IMR-90 (cell line): ENCODE measurements around the gene KAT7. TPM values are rescaled to one million over a fixed set of nuclear protein-coding genes. Genes with fewer than 3 reads are reported as not detected.

Experiments
- ATAC-seq: fragments of 200-7000 bp; cut with Tn5 transposase; 2 replicates; pipeline ENCODE4 v1.9.1; 2020; ENCODE audit warnings: low read depth, mild to moderate bottlenecking, moderate library complexity
- BruUV-seq: library from RNA; stranded (reverse); fragments of 400-500 nt; replicated peaks from 2 replicates; lab custom pipeline; 2021; lab: Mats Ljungman, UMichigan
- CTCF ChIA-PET: fragments of 300-600 bp; formaldehyde crosslinking; extraction: SDS; loops from one replicate; lab custom pipeline; 2021; ENCODE audit warnings: antibody characterized with exemption; lab: Yijun Ruan, JAX
- POLR2A ChIA-PET: fragments of 300-600 bp; sonication (Branson Sonifier 250); formaldehyde crosslinking; loops from one replicate; lab custom pipeline; 2022; ENCODE audit warnings: antibody characterized with exemption; ENCODE audit not compliant: unreplicated experiment; lab: Charles Lee
- DNase-seq: peaks from one replicate; pipeline ENCODE4 v3.0.0; 2013
- H2AFZ ChIP-seq: replicated peaks from 2 replicates; pipeline ENCODE3; 2013; ENCODE audit warnings: low read length, mild to moderate bottlenecking; ENCODE audit not compliant: poor library complexity
- H2AK5ac ChIP-seq: 2 replicates; pipeline ENCODE4 v1.6.1; 2013; ENCODE audit warnings: low read depth, low read length, inconsistent platforms
- H2AK9ac ChIP-seq: replicated peaks from 2 replicates; pipeline ENCODE3; 2013; ENCODE audit warnings: mild to moderate bottlenecking, low read depth, low read length, moderate library complexity; ENCODE audit not compliant: poor library complexity
- H2BK120ac ChIP-seq: 2 replicates; pipeline ENCODE4 v1.6.1; 2013; ENCODE audit warnings: low read depth, low read length, inconsistent platforms
- H2BK15ac ChIP-seq: 3 replicates; pipeline ENCODE4 v1.6.1; 2013; ENCODE audit warnings: low read depth, low read length, inconsistent platforms
- H2BK20ac ChIP-seq: 2 replicates; pipeline ENCODE4 v1.6.1; 2013; ENCODE audit warnings: low read depth, mild to moderate bottlenecking, inconsistent platforms, low read length, moderate library complexity
- H2BK5ac ChIP-seq: 2 replicates; pipeline ENCODE4 v1.6.1; 2013; ENCODE audit warnings: mild to moderate bottlenecking, low read depth, low read length, inconsistent platforms; ENCODE audit not compliant: poor library complexity, severe bottlenecking
- H3K14ac ChIP-seq: replicated peaks from 2 replicates; pipeline ENCODE4 v1.6.1; 2013; ENCODE audit warnings: low read depth, low read length, inconsistent platforms
- H3K18ac ChIP-seq: 2 replicates; pipeline ENCODE4 v1.6.1; 2013; ENCODE audit warnings: low read depth, low read length, control low read depth
- H3K23ac ChIP-seq: 2 replicates; pipeline ENCODE4 v1.6.1; 2013; ENCODE audit warnings: low read depth, low read length, inconsistent platforms
- H3K27ac ChIP-seq: 2 replicates; pipeline ENCODE4 v1.5.1; 2013; ENCODE audit warnings: mild to moderate bottlenecking, control low read depth, low read length; ENCODE audit not compliant: insufficient read depth
- H3K27me3 ChIP-seq: 2 replicates; pipeline ENCODE4 v1.6.1; 2013; ENCODE audit warnings: low read length; ENCODE audit not compliant: control insufficient read depth, insufficient read depth
- H3K36me3 ChIP-seq: 2 replicates; pipeline ENCODE4 v1.6.1; 2013; ENCODE audit warnings: low read length, mixed read lengths; ENCODE audit not compliant: control insufficient read depth, insufficient read depth
- H3K4ac ChIP-seq: 2 replicates; pipeline ENCODE4 v1.6.1; 2013; ENCODE audit warnings: low read depth, low read length, inconsistent platforms
- H3K4me1 ChIP-seq: 2 replicates; pipeline ENCODE4 v1.6.1; 2013; ENCODE audit warnings: low read length, mixed read lengths; ENCODE audit not compliant: control insufficient read depth, insufficient read depth
- H3K4me2 ChIP-seq: 2 replicates; pipeline ENCODE4 v1.6.1; 2013; ENCODE audit warnings: low read depth, mild to moderate bottlenecking, control low read depth, low read length, moderate library complexity
- H3K4me3 ChIP-seq: 2 replicates; pipeline ENCODE4 v1.5.1; 2013; ENCODE audit warnings: low read depth, mild to moderate bottlenecking, control low read depth, low read length, moderate library complexity; ENCODE audit not compliant: insufficient read depth
- H3K56ac ChIP-seq: 2 replicates; pipeline ENCODE4 v1.6.1; 2013; ENCODE audit warnings: low read length, inconsistent platforms; ENCODE audit not compliant: insufficient read depth; ENCODE audit errors: extremely low read depth
- H3K79me1 ChIP-seq, 2 experiments: 2 replicates each; pipeline ENCODE4 v1.6.1; 2013; ENCODE audit warnings: low read length in 2 of 2, inconsistent platforms in 1 of 2, low read depth in 1 of 2
- H3K9ac ChIP-seq: 2 replicates; pipeline ENCODE4 v1.6.1; 2013; ENCODE audit warnings: low read depth, low read length, control low read depth
- H3K9me1 ChIP-seq: 2 replicates; pipeline ENCODE4 v1.6.1; 2013; ENCODE audit warnings: low read length, inconsistent platforms; ENCODE audit not compliant: insufficient read depth
- H3K9me3 ChIP-seq: 2 replicates; pipeline ENCODE4 v1.6.1; 2013; ENCODE audit warnings: low read length; ENCODE audit not compliant: control insufficient read depth, insufficient read depth
- H4K20me1 ChIP-seq: 2 replicates; pipeline ENCODE4 v1.6.1; 2013; ENCODE audit warnings: low read length, inconsistent platforms; ENCODE audit not compliant: insufficient read depth
- H4K5ac ChIP-seq: 2 replicates; pipeline ENCODE4 v1.6.1; 2013; ENCODE audit warnings: mild to moderate bottlenecking, low read depth, low read length, control low read depth
- H4K8ac ChIP-seq, 2 experiments: 2 replicates each; pipeline ENCODE4 v1.6.1; 2013; ENCODE audit warnings: low read depth in 2 of 2, low read length in 2 of 2, control low read depth in 1 of 2, inconsistent platforms in 1 of 2
- H4K91ac ChIP-seq: 2 replicates; pipeline ENCODE4 v1.6.1; 2013; ENCODE audit warnings: low read depth, low read length, inconsistent platforms; ENCODE audit not compliant: insufficient read depth
- BHLHE40 ChIP-seq: fragments of 150-350 bp; IDR thresholded peaks from 2 replicates; pipeline ENCODE4 v1.6.1; 2016; ENCODE audit warnings: mild to moderate bottlenecking, low read depth, low read length
- CHD1 ChIP-seq: IDR thresholded peaks from 2 replicates; pipeline ENCODE4 v1.6.1; 2012; ENCODE audit warnings: low read depth, low read length, improper control_type of control experiment
- CTCF ChIP-seq: conservative IDR thresholded peaks from 2 replicates; pipeline ENCODE4 v1.5.1; 2012; ENCODE audit warnings: mild to moderate bottlenecking, low read depth, low read length, improper control_type of control experiment
- ELK1 ChIP-seq: fragments of 150-350 bp; IDR thresholded peaks from 2 replicates; pipeline ENCODE4 v1.6.1; 2016; ENCODE audit warnings: low read depth, mild to moderate bottlenecking, low read length, moderate library complexity, borderline replicate concordance
- FOS ChIP-seq: fragments of 150-350 bp; IDR thresholded peaks from 2 replicates; pipeline ENCODE4 v1.6.1; 2016; ENCODE audit warnings: low read depth, low read length
- MAZ ChIP-seq: IDR thresholded peaks from 2 replicates; pipeline ENCODE4 v1.6.1; 2012; ENCODE audit warnings: low read depth, mild to moderate bottlenecking, low read length, improper control_type of control experiment, moderate library complexity, borderline replicate concordance
- MXI1 ChIP-seq: IDR thresholded peaks from 2 replicates; pipeline ENCODE4 v1.6.1; 2012; ENCODE audit warnings: low read depth, mild to moderate bottlenecking, low read length, moderate library complexity, borderline replicate concordance
- NFE2L2 ChIP-seq: fragments of 150-350 bp; IDR thresholded peaks from 2 replicates; pipeline ENCODE4 v1.6.1; 2016; ENCODE audit warnings: low read depth, mild to moderate bottlenecking, low read length
- POLR2A ChIP-seq: IDR thresholded peaks from 2 replicates; pipeline ENCODE4 v1.6.1; 2012; ENCODE audit warnings: mild to moderate bottlenecking, low read depth, low read length
- RAD21 ChIP-seq: IDR thresholded peaks from 2 replicates; pipeline ENCODE4 v1.6.1; 2012; ENCODE audit warnings: low read length, improper control_type of control experiment
- RCOR1 ChIP-seq: IDR thresholded peaks from 2 replicates; pipeline ENCODE4 v1.6.1; 2012; ENCODE audit warnings: mild to moderate bottlenecking, low read length, improper control_type of control experiment; ENCODE audit not compliant: insufficient replicate concordance
- RFX5 ChIP-seq: IDR thresholded peaks from 2 replicates; pipeline ENCODE4 v1.8.0; 2012; ENCODE audit warnings: low read depth, mild to moderate bottlenecking, low read length, moderate library complexity
- USF2 ChIP-seq: fragments of 150-350 bp; IDR thresholded peaks from 2 replicates; pipeline ENCODE4 v1.6.1; 2017; ENCODE audit warnings: mild to moderate bottlenecking, antibody characterized with exemption, low read length, low read depth
- WGBS, 2 experiments: methylation state at CpG; one replicate each; pipeline versions ENCODE4 v1.1.5 to v1.1.7; 2013; ENCODE audit warnings: missing lambda C conversion rate in 2 of 2; ENCODE audit not compliant: insufficient read length in 1 of 2; ENCODE audit errors: extremely low coverage in 2 of 2; 5-methylcytosine and 5-hydroxymethylcytosine counted together
- dilution Hi-C: fragments of 300-500 bp; cut with HindIII; formaldehyde crosslinking; loops from one replicate; pipeline ENCODE4 v1.14.3; 2018; ENCODE audit warnings: low sequenced_read_pairs; ENCODE audit not compliant: unreplicated experiment
- in situ Hi-C: fragments of 300-500 bp; cut with MboI; formaldehyde crosslinking; loops from 3 replicates; pipeline ENCODE4 v1.14.3; 2019; ENCODE audit warnings: low sequenced_read_pairs, inconsistent platforms, mixed read lengths
- intact Hi-C: fragments of 100-400 bp; cut with micrococcal nuclease; formaldehyde crosslinking; loops from 2 replicates; pipeline ENCODE4 v1.10.0; 2022
- polyA plus RNA-seq, 3 experiments: library from polyadenylated mRNA; depleted of rRNA; stranded (reverse); fragments of >200 nt; gene quantifications; 2 replicates each; pipeline ENCODE4 v1.2.3, GENCODE V29; 2012; ENCODE audit warnings: low replicate concordance in 1 of 3
- total RNA-seq: library from RNA; depleted of rRNA; stranded (reverse); fragments of >200 nt; gene quantifications from 2 replicates; pipeline ENCODE4 v1.2.3, GENCODE V29; 2012

KAT7 gene
- total and polyA plus RNA-seq, 2 of the 4 experiments (the other 2 are of a cell fraction), result 16.9 to 21.9 TPM

DNA sequence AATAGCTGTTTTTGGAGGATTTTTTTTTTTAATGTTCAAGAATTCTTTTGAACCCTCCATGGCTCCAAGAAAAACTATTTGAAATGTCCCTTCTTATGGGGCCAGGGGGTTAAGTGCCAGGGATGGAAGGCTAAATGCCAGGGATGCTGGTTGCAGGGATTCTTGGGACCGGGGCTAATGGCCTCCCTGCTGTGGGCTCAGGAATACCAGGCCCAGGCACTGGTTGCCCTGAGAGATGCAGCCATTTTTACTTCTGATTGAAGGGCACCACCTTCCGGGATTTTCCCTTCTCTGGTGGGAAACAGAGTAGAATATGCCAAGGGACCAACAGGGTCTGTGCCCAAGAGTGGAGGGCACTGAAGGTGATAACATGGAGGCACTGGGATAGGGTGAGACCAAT lies 10.9 kb upstream of the KAT7 start:
- Histone ChIP-seq H2BK20ac (no peak overlapping the region), H3K4me3 (no peak overlapping the region), H3K9me1 (no peaks in the 10 kb centered on the region; the same call in 1 of the 2 replicates), H2AK5ac (no peak overlapping the region), H4K5ac (no peak overlapping the region), H3K27ac (no peak overlapping the region), H3K23ac (no peak overlapping the region), H3K27me3 (peaks cover 2% of the 10 kb centered on the region; the same call in 1 of the 2 replicates), H2AK9ac (no peak overlapping the region), H2BK120ac (no peak overlapping the region), H3K79me1 (no peaks in the 10 kb centered on the region), H3K4me1 (no peaks in the 10 kb centered on the region), H3K14ac (no peak overlapping the region), H4K8ac (no peak overlapping the region), H3K36me3 (no peaks in the 10 kb centered on the region), H3K18ac (no peak overlapping the region), H2AFZ (no peak overlapping the region), H4K91ac (no peak overlapping the region), H2BK15ac (no peak overlapping the region), H3K4ac (no peak overlapping the region), H4K20me1 (no peaks in the 10 kb centered on the region), H3K56ac (no peak overlapping the region), H2BK5ac (no peak overlapping the region), H3K4me2 (no peak overlapping the region), H3K9me3 (no peaks in the 10 kb centered on the region), H3K9ac (no peak overlapping the region)
- no peak for ATAC-seq
- ChIA-PET CTCF (no interaction called here), POLR2A (interaction anchor here (0.5 kb wide), 1 partner anchor 11 kb away, joined by 3 read pairs; the partner anchor contains the start of gene KAT7)
- WGBS, 2 experiments, result 80% methylated on average over 1 of the region's 2 CpGs; no CpG with 5 or more reads in 1 of the 2 experiments
- intact Hi-C loops (no loop called here), dilution Hi-C loops (no loop called here), in situ Hi-C loops (no loop called here)
- BruUV-seq, result no TSS peak
- no peak for DNase-seq
- no peak for TF ChIP-seq RCOR1
- no peak for TF ChIP-seq RAD21
- no peak for TF ChIP-seq MXI1
- no peak for TF ChIP-seq USF2
- no peak for TF ChIP-seq CTCF
- TF ChIP-seq BHLHE40, result no peak
- TF ChIP-seq RFX5, result no peak
- TF ChIP-seq FOS, result no peak
- no peak for TF ChIP-seq CHD1
- no peak for TF ChIP-seq ELK1
- no peak for TF ChIP-seq MAZ
- TF ChIP-seq NFE2L2, result no peak
- no peak for TF ChIP-seq POLR2A
